ENCODE results near the gene SLC39A3. TPM values are rescaled to one million over a fixed set of nuclear protein-coding genes. Genes with fewer than 3 reads are reported as not detected.

Gene SLC39A3
- total RNA-seq, 1 donor from 2014 or later = 59.6 TPM

- H3K4me3 ChIP-seq (ENCODE audit: low read depth, low read length) = no peak overlapping the region
- no peaks in the 10 kb centered on the region for H3K36me3 ChIP-seq (ENCODE audit: control insufficient read depth, insufficient read depth, low read length)
- no peaks in the 10 kb centered on the region for H3K27me3 ChIP-seq (ENCODE audit: control insufficient read depth, insufficient read depth, low read length)
- TF ChIP-seq CTCF (IDR thresholded peaks at IDR 0.05; ENCODE audit: insufficient read depth, low read length, poor library complexity, severe bottlenecking) = no peak
- DNase-seq (ENCODE audit: low read depth) = no peak
Measured at GRCh38 chr19:2775556-2776430, 36.0 kb upstream of the SLC39A3 start.

DNA sequence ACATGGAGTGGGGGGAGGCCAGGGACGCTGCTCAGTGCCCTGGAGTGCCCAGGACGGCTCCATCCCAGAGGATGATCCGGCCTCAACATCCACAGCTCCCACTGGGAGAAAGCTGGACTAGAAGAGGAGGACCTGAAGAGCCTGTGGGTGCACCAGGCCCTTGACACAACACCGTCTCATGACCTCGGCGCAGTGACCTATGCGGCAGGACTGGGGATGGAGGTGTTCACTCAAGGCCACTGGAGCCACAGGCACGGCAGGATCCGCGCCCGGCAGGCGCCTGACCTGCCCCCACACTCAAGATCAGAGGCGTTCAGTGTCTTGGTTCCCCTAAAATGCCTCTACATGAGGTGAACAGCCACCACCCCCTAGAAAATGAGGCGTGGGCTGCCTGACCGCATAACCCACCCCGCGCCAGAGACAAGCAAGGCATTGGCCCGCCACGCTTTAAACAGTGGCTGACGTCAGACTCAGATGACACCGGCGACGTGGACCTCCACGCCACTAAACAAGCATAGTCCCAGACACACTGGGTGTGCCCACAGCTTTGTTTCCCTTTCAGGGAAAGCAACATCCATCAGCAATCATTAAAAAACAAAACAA lies 35.2 kb upstream of the SLC39A3 start:
- no peak for TF ChIP-seq CTCF (IDR thresholded peaks at IDR 0.05; ENCODE audit: insufficient read depth, low read length, poor library complexity, severe bottlenecking)
- Histone ChIP-seq H3K4me3 (ENCODE audit: low read depth, low read length) (no peak overlapping the region), H3K36me3 (ENCODE audit: control insufficient read depth, insufficient read depth, low read length) (no peaks in the 10 kb centered on the region), H3K27me3 (ENCODE audit: control insufficient read depth, insufficient read depth, low read length) (no peaks in the 10 kb centered on the region)
- no peak for DNase-seq (ENCODE audit: low read depth)

DNA sequence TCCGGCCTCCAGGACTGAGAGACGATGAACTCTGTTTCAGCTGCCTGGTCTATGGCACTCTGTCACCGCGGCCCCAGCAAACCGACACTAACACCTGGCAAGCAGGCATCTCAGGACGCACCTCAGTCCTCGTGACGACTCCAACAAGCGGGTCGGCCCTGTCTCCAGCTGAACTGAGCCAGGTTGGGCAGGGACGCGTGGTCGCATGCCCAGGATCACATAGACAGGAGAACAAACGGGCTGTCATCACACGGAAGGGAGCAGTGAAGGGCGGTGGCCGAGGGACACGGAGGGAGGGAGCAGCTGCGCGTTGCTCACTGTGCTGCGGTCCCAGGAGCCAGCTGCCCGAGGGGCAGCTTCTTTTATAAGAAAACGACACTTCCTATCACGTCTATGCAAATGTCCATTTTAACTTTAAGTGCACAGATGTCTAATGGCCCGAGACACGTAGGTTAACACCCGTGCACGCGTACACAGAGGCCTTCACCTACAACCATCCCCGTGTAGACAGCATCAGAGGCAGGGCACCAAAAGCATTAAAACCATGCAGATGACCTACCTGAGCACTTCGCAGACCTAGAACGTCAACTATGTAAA lies 34.4 kb upstream of the SLC39A3 start:
- no peak for DNase-seq (ENCODE audit: low read depth)
- no peaks in the 10 kb centered on the region for H3K27me3 ChIP-seq (ENCODE audit: control insufficient read depth, insufficient read depth, low read length)
- no peak overlapping the region for H3K4me3 ChIP-seq (ENCODE audit: low read depth, low read length)
- H3K36me3 ChIP-seq (ENCODE audit: control insufficient read depth, insufficient read depth, low read length) = no peaks in the 10 kb centered on the region
- TF ChIP-seq CTCF (IDR thresholded peaks at IDR 0.05; ENCODE audit: insufficient read depth, low read length, poor library complexity, severe bottlenecking) = no peak

DNA sequence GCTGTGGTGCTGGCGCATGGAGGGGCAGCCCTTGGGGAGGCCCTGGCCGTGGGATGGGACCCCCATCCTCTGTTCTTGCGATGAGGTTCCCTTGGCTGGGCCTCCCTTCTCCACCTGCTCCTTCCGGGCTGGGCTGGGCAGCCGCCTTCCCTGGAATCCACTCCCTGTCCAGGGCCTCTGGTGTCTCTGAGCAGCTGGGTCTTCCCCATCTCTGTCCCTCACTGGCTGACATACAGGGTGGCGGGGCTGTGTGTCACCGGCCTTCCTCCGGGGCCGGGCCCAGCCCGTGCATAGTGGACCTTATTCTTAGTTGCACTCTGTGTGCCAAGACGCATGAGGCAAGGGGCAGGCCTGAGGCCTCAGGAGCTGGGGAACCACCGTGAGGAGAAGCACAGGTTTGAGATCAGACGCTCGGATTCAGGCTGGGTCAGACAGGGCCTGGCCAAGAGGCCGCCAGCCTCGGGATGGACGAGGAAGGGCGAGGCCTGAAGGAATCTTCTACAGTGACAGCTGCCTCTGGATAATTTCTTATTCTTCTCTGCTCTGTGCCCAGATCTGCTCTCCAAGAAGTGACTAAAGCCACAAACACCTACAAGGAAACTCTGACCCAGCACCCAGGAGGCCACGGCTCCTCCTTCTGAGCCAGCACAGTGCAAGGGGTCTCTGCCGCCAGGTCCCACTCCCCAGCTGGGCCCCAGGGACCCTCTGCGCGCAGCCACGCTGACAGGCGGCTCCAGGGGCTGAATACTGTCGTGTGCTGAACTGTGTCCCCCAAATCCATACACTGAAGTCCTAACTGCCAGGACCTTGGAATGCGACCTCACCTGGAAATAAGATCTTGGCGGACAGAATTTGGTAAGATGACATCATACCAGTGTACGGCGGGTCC lies 32.2 kb upstream of the SLC39A3 start:
- Histone ChIP-seq H3K27me3 (ENCODE audit: control insufficient read depth, insufficient read depth, low read length) (no peaks in the 10 kb centered on the region), H3K4me3 (ENCODE audit: low read depth, low read length) (no peak overlapping the region), H3K36me3 (ENCODE audit: control insufficient read depth, insufficient read depth, low read length) (no peaks in the 10 kb centered on the region)
- DNase-seq (ENCODE audit: low read depth) = no peak
- TF ChIP-seq CTCF (IDR thresholded peaks at IDR 0.05; ENCODE audit: insufficient read depth, low read length, poor library complexity, severe bottlenecking) = no peak

GRCh38 chr19:2770055-2771013 lies 30.5 kb upstream of the SLC39A3 start:
- no peak for DNase-seq (ENCODE audit: low read depth)
- no peak overlapping the region for H3K4me3 ChIP-seq (ENCODE audit: low read depth, low read length)
- H3K36me3 ChIP-seq (ENCODE audit: control insufficient read depth, insufficient read depth, low read length) = no peaks in the 10 kb centered on the region
- TF ChIP-seq CTCF (IDR thresholded peaks at IDR 0.05; ENCODE audit: insufficient read depth, low read length, poor library complexity, severe bottlenecking) = no peak
- no peaks in the 10 kb centered on the region for H3K27me3 ChIP-seq (ENCODE audit: control insufficient read depth, insufficient read depth, low read length)

Measured in kidney epithelial cell (primary cell).